Coronary artery (tissue), 2 donors: ENCODE data around the gene MRPL43.

Source experiments
- DNase-seq: peaks from one replicate; pipeline ENCODE4 v3.0.0-alpha.2; 2017; ENCODE audit warnings: low spot score
- H3K27ac ChIP-seq, 2 donors: fragments of 200-600 bp; sonication (generic); one replicate each; pipeline ENCODE4 v1.5.1; 2016 to 2019
- H3K4me3 ChIP-seq: fragments of 200-600 bp; sonication (generic); 2 replicates; pipeline ENCODE4 v1.5.1; 2016; ENCODE audit warnings: mild to moderate bottlenecking, moderate library complexity
- TF ChIP-seq, protein P1 (sequence below): fragments of 200-600 bp; sonication (generic); IDR thresholded peaks from one replicate; pipeline ENCODE4 v1.5.1; 2019; ENCODE audit warnings: antibody characterized with exemption

MRPL43 gene

GRCh38 chr10:101018600-101019439, 31.5 kb upstream of the MRPL43 start:
- no peak for DNase-seq
- peak overlapping the region; percentile 21 for H3K4me3 ChIP-seq
- TF ChIP-seq, protein P1, sequence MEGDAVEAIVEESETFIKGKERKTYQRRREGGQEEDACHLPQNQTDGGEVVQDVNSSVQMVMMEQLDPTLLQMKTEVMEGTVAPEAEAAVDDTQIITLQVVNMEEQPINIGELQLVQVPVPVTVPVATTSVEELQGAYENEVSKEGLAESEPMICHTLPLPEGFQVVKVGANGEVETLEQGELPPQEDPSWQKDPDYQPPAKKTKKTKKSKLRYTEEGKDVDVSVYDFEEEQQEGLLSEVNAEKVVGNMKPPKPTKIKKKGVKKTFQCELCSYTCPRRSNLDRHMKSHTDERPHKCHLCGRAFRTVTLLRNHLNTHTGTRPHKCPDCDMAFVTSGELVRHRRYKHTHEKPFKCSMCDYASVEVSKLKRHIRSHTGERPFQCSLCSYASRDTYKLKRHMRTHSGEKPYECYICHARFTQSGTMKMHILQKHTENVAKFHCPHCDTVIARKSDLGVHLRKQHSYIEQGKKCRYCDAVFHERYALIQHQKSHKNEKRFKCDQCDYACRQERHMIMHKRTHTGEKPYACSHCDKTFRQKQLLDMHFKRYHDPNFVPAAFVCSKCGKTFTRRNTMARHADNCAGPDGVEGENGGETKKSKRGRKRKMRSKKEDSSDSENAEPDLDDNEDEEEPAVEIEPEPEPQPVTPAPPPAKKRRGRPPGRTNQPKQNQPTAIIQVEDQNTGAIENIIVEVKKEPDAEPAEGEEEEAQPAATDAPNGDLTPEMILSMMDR: peak; percentile 55
- no peak overlapping the region for H3K27ac ChIP-seq

GRCh38 chr10:101018118-101018599, 30.9 kb upstream of the MRPL43 start:
- TF ChIP-seq, protein P1: no peak
- no peak for DNase-seq
- no peak overlapping the region for H3K27ac ChIP-seq
- no peak overlapping the region for H3K4me3 ChIP-seq

- no peak overlapping the region for H3K27ac ChIP-seq
- H3K4me3 ChIP-seq: no peak overlapping the region
- TF ChIP-seq, protein P1: no peak
- DNase-seq: no peak
Observed at GRCh38 chr10:101016814-101017213, 29.5 kb upstream of the MRPL43 start.

GRCh38 chr10:101015582-101015973, 28.3 kb upstream of the MRPL43 start:
- Histone ChIP-seq H3K4me3 (no peak overlapping the region), H3K27ac (no peak overlapping the region)
- no peak for DNase-seq
- TF ChIP-seq, protein P1: no peak

DNA sequence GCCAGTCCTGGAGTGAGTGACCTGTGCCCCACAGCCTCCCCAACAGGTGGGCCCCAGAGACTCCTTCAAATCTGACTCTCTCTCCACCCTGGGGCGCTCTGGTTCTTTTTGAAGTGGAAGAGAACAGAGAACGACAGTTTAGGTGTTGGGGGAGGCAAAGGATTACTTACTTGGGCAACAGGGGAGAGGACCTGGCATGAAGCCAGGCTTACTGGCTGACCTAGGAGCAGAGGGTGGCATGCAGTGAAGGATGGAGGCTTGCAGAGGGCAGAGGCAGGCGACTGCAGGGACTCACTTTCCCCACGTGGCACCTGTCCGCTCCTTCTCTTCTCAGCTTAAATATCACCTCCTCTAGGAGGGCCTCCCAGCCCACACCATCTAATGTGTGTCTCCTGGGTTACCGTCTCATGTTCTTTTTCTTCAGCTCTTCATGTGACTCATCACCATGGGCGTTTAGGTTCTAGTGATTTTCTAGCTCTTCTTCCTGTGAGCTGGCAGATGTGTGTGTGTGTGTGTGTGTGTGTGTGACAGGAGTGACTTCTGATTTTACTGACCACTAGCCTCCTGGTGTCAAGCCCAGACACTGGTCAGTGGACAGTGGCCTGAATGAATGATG, 27.8 kb upstream of the MRPL43 start:
- no peak for DNase-seq
- no peak overlapping the region for H3K27ac ChIP-seq
- no peak overlapping the region for H3K4me3 ChIP-seq
- TF ChIP-seq, protein P1: no peak

DNA sequence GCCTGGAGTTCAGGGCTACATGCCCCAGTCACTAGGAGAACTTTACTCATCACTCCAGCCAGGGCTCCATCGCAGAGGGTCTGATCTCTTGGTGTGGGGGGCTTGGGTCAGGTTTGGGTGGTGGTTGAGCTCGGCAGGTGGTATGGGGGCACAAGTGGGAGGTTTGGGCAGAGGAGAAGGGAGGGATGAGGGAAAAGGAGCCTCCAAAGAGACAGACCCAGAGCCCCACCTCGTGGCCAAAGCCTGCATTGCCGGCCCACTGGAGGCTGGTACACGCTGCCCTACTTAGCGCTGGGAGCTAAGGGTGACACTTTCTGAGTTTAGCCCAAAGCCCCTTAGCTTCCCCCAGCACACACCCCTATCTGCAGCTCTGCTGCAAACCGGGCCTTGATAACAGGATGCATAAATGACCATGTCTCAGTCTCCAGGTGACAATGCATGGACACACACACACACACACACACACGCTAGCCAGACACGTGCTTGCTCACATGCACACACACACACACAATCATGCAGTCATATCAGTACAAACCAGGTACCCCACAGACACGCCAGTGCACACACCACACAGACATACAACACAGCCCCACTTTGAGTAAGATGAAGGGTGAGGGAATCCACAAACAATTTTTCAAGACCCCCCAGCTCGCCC, 27.1 kb upstream of the MRPL43 start:
- TF ChIP-seq, protein P1: peak; percentile 94
- H3K27ac ChIP-seq: no peak overlapping the region

More for the DNA sequence above, 27.1 kb upstream of the MRPL43 start:
- no peak for DNase-seq
- H3K4me3 ChIP-seq: no peak overlapping the region
